Activated T-helper 17 cell treated with anti-CD3 and anti-CD28 coated beads, Interleukin-2, amount 50 U/mL, for 72 hours (primary cell): Measurements from ENCODE around the gene PKNOX2. TPM values are rescaled to one million over a fixed set of nuclear protein-coding genes. Genes with fewer than 3 reads are reported as not detected.

Source experiments
- ATAC-seq: fragments of 150-1000 bp; cut with Tn5 transposase; replicated peaks from 2 replicates; pipeline ENCODE4 v1.10.0; 2021; ENCODE audit warnings: mild to moderate bottlenecking, moderate library complexity
- H3K27ac Mint-ChIP-seq: one replicate; pipeline ENCODE4 v1.8.0; 2022; ENCODE audit warnings: mixed read lengths
- H3K27me3 Mint-ChIP-seq: one replicate; pipeline ENCODE4 v1.8.0; 2022; ENCODE audit warnings: mixed read lengths
- H3K36me3 Mint-ChIP-seq: one replicate; pipeline ENCODE4 v1.8.0; 2022; ENCODE audit warnings: low read depth, mild to moderate bottlenecking, mixed read lengths
- H3K4me1 Mint-ChIP-seq: one replicate; pipeline ENCODE4 v1.8.0; 2022; ENCODE audit warnings: mixed read lengths
- H3K4me3 Mint-ChIP-seq: one replicate; pipeline ENCODE4 v1.8.0; 2022; ENCODE audit warnings: mild to moderate bottlenecking, mixed read lengths
- H3K9me3 Mint-ChIP-seq: one replicate; pipeline ENCODE4 v1.8.0; 2022; ENCODE audit warnings: mixed read lengths
- total RNA-seq, 2 donors: library from RNA; stranded (reverse); gene quantifications; one replicate each; pipeline ENCODE4 v1.2.3, GENCODE V29; 2022

PKNOX2 gene
- total RNA-seq, 2 donors from 2014 or later, result not detected

GRCh38 chr11:125289419-125290098, 125.0 kb downstream of the PKNOX2 start:
- Mint-ChIP-seq H3K4me3 (no peak overlapping the region), H3K27me3 (peaks cover 18% of the 10 kb centered on the region), H3K4me1 (no peaks in the 10 kb centered on the region), H3K9me3 (no peaks in the 10 kb centered on the region), H3K27ac (no peak overlapping the region), H3K36me3 (no peaks in the 10 kb centered on the region)
- ATAC-seq, result no peak

- no peak overlapping the region for H3K4me3 Mint-ChIP-seq
- H3K9me3 Mint-ChIP-seq, result no peaks in the 10 kb centered on the region
- ATAC-seq, result no peak
- H3K27me3 Mint-ChIP-seq, result peaks cover 18% of the 10 kb centered on the region
- H3K27ac Mint-ChIP-seq, result no peak overlapping the region
- no peaks in the 10 kb centered on the region for H3K4me1 Mint-ChIP-seq
- no peaks in the 10 kb centered on the region for H3K36me3 Mint-ChIP-seq
Measured at GRCh38 chr11:125290263-125290662, 125.7 kb downstream of the PKNOX2 start.

- ATAC-seq, result no peak
- no peaks in the 10 kb centered on the region for H3K4me1 Mint-ChIP-seq
- H3K4me3 Mint-ChIP-seq, result no peak overlapping the region
- H3K9me3 Mint-ChIP-seq, result no peaks in the 10 kb centered on the region
- no peak overlapping the region for H3K27ac Mint-ChIP-seq
- H3K27me3 Mint-ChIP-seq, result peaks cover 25% of the 10 kb centered on the region
- H3K36me3 Mint-ChIP-seq, result no peaks in the 10 kb centered on the region
Measured at GRCh38 chr11:125292100-125292499, 127.5 kb downstream of the PKNOX2 start.

- H3K36me3 Mint-ChIP-seq, result no peaks in the 10 kb centered on the region
Measured at GRCh38 chr11:125293596-125293995, 129.0 kb downstream of the PKNOX2 start.

GRCh38 chr11:125295931-125296330, 131.4 kb downstream of the PKNOX2 start:
- no peaks in the 10 kb centered on the region for H3K4me1 Mint-ChIP-seq
- peaks cover 30% of the 10 kb centered on the region for H3K27me3 Mint-ChIP-seq
- H3K9me3 Mint-ChIP-seq, result no peaks in the 10 kb centered on the region
- no peak overlapping the region for H3K4me3 Mint-ChIP-seq
- no peak for ATAC-seq
- no peak overlapping the region for H3K27ac Mint-ChIP-seq
- H3K36me3 Mint-ChIP-seq, result no peaks in the 10 kb centered on the region

More at GRCh38 chr11:125293596-125293995, 129.0 kb downstream of the PKNOX2 start:
- H3K27me3 Mint-ChIP-seq, result peaks cover 25% of the 10 kb centered on the region
- no peaks in the 10 kb centered on the region for H3K4me1 Mint-ChIP-seq
- no peak for ATAC-seq
- H3K27ac Mint-ChIP-seq, result no peak overlapping the region
- no peak overlapping the region for H3K4me3 Mint-ChIP-seq
- no peaks in the 10 kb centered on the region for H3K9me3 Mint-ChIP-seq

GRCh38 chr11:125297346-125297915, 132.9 kb downstream of the PKNOX2 start:
- Mint-ChIP-seq H3K36me3 (no peaks in the 10 kb centered on the region), H3K4me1 (no peaks in the 10 kb centered on the region), H3K9me3 (no peaks in the 10 kb centered on the region)

GRCh38 chr11:125299061-125299615, 134.6 kb downstream of the PKNOX2 start:
- H3K36me3 Mint-ChIP-seq, result no peaks in the 10 kb centered on the region
- no peaks in the 10 kb centered on the region for H3K9me3 Mint-ChIP-seq
- H3K27me3 Mint-ChIP-seq, result peaks cover 20% of the 10 kb centered on the region
- no peaks in the 10 kb centered on the region for H3K4me1 Mint-ChIP-seq
- no peak for ATAC-seq
- H3K4me3 Mint-ChIP-seq, result no peak overlapping the region
- H3K27ac Mint-ChIP-seq, result no peak overlapping the region

More at GRCh38 chr11:125297346-125297915, 132.9 kb downstream of the PKNOX2 start:
- no peak for ATAC-seq
- Mint-ChIP-seq H3K4me3 (no peak overlapping the region), H3K27me3 (peaks cover 25% of the 10 kb centered on the region), H3K27ac (no peak overlapping the region)

GRCh38 chr11:125299821-125300220, 135.3 kb downstream of the PKNOX2 start:
- H3K27ac Mint-ChIP-seq, result no peak overlapping the region
- no peak overlapping the region for H3K4me3 Mint-ChIP-seq
- peaks cover 17% of the 10 kb centered on the region for H3K27me3 Mint-ChIP-seq

GRCh38 chr11:125300791-125301218, 136.3 kb downstream of the PKNOX2 start:
- Mint-ChIP-seq H3K27me3 (peaks cover 19% of the 10 kb centered on the region), H3K4me3 (no peak overlapping the region), H3K36me3 (no peaks in the 10 kb centered on the region), H3K27ac (no peak overlapping the region), H3K4me1 (no peaks in the 10 kb centered on the region), H3K9me3 (no peaks in the 10 kb centered on the region)
- ATAC-seq, result no peak

More at GRCh38 chr11:125299821-125300220, 135.3 kb downstream of the PKNOX2 start:
- Mint-ChIP-seq H3K36me3 (no peaks in the 10 kb centered on the region), H3K4me1 (no peaks in the 10 kb centered on the region), H3K9me3 (no peaks in the 10 kb centered on the region)
- ATAC-seq, result no peak

GRCh38 chr11:125301346-125301745, 136.8 kb downstream of the PKNOX2 start:
- H3K27me3 Mint-ChIP-seq, result peaks cover 14% of the 10 kb centered on the region
- no peak overlapping the region for H3K27ac Mint-ChIP-seq
- no peak for ATAC-seq
- H3K4me1 Mint-ChIP-seq, result no peaks in the 10 kb centered on the region
- no peaks in the 10 kb centered on the region for H3K9me3 Mint-ChIP-seq
- no peak overlapping the region for H3K4me3 Mint-ChIP-seq
- H3K36me3 Mint-ChIP-seq, result no peaks in the 10 kb centered on the region

- H3K4me3 Mint-ChIP-seq, result no peak overlapping the region
- H3K27me3 Mint-ChIP-seq, result peaks cover 20% of the 10 kb centered on the region
- H3K9me3 Mint-ChIP-seq, result no peaks in the 10 kb centered on the region
- H3K36me3 Mint-ChIP-seq, result no peaks in the 10 kb centered on the region
- no peak overlapping the region for H3K27ac Mint-ChIP-seq
- H3K4me1 Mint-ChIP-seq, result no peaks in the 10 kb centered on the region
- ATAC-seq, result no peak
Measured at GRCh38 chr11:125303186-125303585, 138.6 kb downstream of the PKNOX2 start.

GRCh38 chr11:125303694-125304093, 139.1 kb downstream of the PKNOX2 start:
- no peak for ATAC-seq
- Mint-ChIP-seq H3K4me3 (no peak overlapping the region), H3K36me3 (no peaks in the 10 kb centered on the region), H3K27ac (no peak overlapping the region), H3K27me3 (peaks cover 21% of the 10 kb centered on the region), H3K9me3 (no peaks in the 10 kb centered on the region), H3K4me1 (no peaks in the 10 kb centered on the region)

- Mint-ChIP-seq H3K27me3 (peaks cover 22% of the 10 kb centered on the region), H3K27ac (no peak overlapping the region), H3K4me1 (no peaks in the 10 kb centered on the region), H3K36me3 (no peaks in the 10 kb centered on the region), H3K9me3 (no peaks in the 10 kb centered on the region), H3K4me3 (no peak overlapping the region)
- no peak for ATAC-seq
Measured at GRCh38 chr11:125304136-125304535, 139.6 kb downstream of the PKNOX2 start.

- Mint-ChIP-seq H3K9me3 (no peaks in the 10 kb centered on the region), H3K36me3 (no peaks in the 10 kb centered on the region), H3K27ac (no peak overlapping the region), H3K27me3 (peaks cover 23% of the 10 kb centered on the region), H3K4me3 (no peak overlapping the region), H3K4me1 (no peaks in the 10 kb centered on the region)
- ATAC-seq, result no peak
Measured at GRCh38 chr11:125304876-125305275, 140.3 kb downstream of the PKNOX2 start.

- peaks cover 22% of the 10 kb centered on the region for H3K27me3 Mint-ChIP-seq
- no peaks in the 10 kb centered on the region for H3K4me1 Mint-ChIP-seq
- no peaks in the 10 kb centered on the region for H3K9me3 Mint-ChIP-seq
- H3K27ac Mint-ChIP-seq, result no peak overlapping the region
- no peaks in the 10 kb centered on the region for H3K36me3 Mint-ChIP-seq
- ATAC-seq, result no peak
- H3K4me3 Mint-ChIP-seq, result no peak overlapping the region
Measured at GRCh38 chr11:125305345-125305744, 140.8 kb downstream of the PKNOX2 start.
